Left renal cortex interstitium (tissue), 4 donors: ENCODE data around the gene PSMD7. TPM values are rescaled to one million over a fixed set of nuclear protein-coding genes. Genes with fewer than 3 reads are reported as not detected.
"Not testable (repeated sequence)": the region's sequence is repeated elsewhere in the genome, so short reads cannot be mapped to it uniquely, and the experiment has no call there.

Experiments
- DNase-seq, 4 donors: peaks; one replicate each; pipeline ENCODE4 v3.0.0-alpha.2; 2013; ENCODE audit warnings: low read depth in 4 of 4, low spot score in 2 of 4, missing footprints in 1 of 4
- polyA plus RNA-seq, 4 donors: library from polyadenylated mRNA; unstranded; fragments of 120-200 nt; gene quantifications; one replicate each; pipeline ENCODE4 v1.2.1, GENCODE V29; 2013; ENCODE audit not compliant: insufficient read length in 4 of 4

PSMD7 gene
- polyA plus RNA-seq, 4 donors = 90.8 to 108 (median 100) TPM

DNA sequence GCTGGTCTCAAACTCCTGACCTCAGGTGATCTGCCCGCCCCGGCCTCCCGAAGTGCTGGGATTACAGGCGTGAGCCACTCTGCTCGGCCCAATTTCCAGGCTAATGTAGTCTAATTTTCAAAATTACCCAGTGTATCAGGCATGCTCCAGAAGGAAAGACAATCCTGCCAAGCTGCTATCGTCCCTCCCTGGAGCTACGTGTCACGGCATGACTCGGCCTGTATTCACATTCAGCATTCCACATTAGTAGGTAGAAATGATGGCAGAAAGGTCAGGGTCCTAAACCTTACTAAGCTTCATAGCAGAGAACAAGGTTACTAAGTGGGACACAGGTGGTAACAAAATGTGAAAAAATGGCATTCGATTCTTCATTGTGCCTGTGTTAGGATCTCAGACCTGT lies 42.6 kb downstream of the PSMD7 start:
- DNase-seq = not testable (repeated sequence)

DNA sequence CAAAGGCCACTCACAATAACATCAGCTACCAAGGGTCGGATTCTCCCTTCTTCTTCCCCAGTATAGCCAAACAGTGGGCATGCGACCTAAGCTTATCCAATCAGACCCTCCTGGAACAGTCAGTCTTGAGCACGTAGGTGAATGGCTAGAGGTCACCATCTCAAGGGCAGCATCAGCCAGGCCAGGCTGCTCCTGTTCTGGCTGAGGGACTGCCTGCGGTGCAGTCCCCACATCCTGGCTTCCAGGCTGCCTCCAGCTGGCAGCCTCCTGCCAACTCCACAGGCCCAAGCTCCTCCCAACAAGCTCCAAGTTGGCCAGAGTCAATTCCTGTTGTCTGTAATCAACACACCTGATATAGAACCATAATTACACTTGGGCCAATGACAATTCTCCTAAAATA lies 56.4 kb downstream of the PSMD7 start:
- not testable (repeated sequence) for DNase-seq

Other genes starting within 250 kb of the PSMD7 start
- gene NPIPB15, start 79.5 kb downstream of the PSMD7 start, polyA plus RNA-seq = 10 to 100 TPM in 2 of 4 donors, 1 to 10 TPM in 2; 4.8 to 21.2 (median 10.1) TPM
- gene CLEC18B, start 124.7 kb downstream of the PSMD7 start, polyA plus RNA-seq = 100 to 1,000 TPM; 107 to 143 (median 115) TPM